GM23338 (cell line): ENCODE data around the gene BRD7.

Experiments
- EZH2 ChIP-seq: fragments of 200-600 bp; sonication (generic); IDR thresholded peaks from one replicate; pipeline ENCODE4 v1.8.0; 2017; ENCODE audit warnings: antibody characterized with exemption, mild to moderate bottlenecking, low read depth; ENCODE audit not compliant: unreplicated experiment
- NANOG ChIP-seq: IDR thresholded peaks from 2 replicates; pipeline ENCODE4 v1.6.1; 2016; ENCODE audit warnings: antibody characterized with exemption, borderline replicate concordance
- POLR2AphosphoS5 ChIP-seq: IDR thresholded peaks from 2 replicates; pipeline ENCODE4 v1.6.1; 2016; ENCODE audit warnings: antibody characterized with exemption, low read depth
- TF ChIP-seq, protein P1 (sequence below), 2 experiments: fragments of 200-600 bp in 1 of 2; sonication (generic) in 1 of 2; conservative IDR thresholded peaks; 2 replicates each; pipeline versions ENCODE4 v1.5.1 to v1.6.1; 2016 to 2017; ENCODE audit warnings: antibody characterized with exemption in 2 of 2, low read depth in 2 of 2, mild to moderate bottlenecking in 2 of 2, moderate library complexity in 1 of 2

DNA sequence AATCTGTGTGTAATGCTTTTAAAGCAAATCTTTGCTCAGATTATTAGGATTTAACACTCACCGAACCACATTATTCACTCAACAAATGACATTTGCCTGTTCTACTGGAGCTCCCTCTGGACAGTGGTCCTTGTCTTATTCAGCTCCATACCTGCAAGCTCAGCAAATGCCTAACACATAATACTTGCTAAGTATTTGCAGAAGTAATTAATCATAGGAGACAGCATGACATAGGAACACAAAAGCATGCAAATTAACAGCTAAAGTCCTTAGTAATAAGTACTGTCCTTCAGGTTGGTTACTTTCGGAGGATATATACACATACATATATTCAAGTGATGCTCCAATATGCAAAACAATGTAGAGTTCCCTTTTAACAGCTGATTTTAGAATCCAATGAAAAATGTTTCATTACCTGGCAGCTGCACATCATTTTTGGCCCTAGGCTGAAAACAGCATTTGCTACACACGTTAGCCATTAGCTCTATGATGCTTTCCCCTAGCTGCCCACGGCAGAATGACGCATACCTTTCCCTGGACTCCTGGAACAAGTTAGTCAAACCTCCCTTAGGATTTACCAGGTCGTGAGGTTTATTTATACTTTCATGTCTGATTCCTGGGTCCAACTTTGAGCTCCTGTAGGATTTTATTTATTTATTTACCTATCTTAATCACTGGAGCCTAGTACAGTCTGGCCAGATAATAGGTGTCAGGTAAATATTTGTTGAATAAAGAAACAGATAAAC lies 8.6 kb downstream of the BRD7 start:
- TF ChIP-seq, protein P1, sequence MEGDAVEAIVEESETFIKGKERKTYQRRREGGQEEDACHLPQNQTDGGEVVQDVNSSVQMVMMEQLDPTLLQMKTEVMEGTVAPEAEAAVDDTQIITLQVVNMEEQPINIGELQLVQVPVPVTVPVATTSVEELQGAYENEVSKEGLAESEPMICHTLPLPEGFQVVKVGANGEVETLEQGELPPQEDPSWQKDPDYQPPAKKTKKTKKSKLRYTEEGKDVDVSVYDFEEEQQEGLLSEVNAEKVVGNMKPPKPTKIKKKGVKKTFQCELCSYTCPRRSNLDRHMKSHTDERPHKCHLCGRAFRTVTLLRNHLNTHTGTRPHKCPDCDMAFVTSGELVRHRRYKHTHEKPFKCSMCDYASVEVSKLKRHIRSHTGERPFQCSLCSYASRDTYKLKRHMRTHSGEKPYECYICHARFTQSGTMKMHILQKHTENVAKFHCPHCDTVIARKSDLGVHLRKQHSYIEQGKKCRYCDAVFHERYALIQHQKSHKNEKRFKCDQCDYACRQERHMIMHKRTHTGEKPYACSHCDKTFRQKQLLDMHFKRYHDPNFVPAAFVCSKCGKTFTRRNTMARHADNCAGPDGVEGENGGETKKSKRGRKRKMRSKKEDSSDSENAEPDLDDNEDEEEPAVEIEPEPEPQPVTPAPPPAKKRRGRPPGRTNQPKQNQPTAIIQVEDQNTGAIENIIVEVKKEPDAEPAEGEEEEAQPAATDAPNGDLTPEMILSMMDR (conservative IDR thresholded peaks at IDR 0.05; ENCODE audit: low read depth in 2 of 2): no peak
- TF ChIP-seq EZH2 (no peak), POLR2AphosphoS5 (no peak), NANOG (no peak)
